ENCODE data around the gene HPCAL4.

Gene HPCAL4

DNA sequence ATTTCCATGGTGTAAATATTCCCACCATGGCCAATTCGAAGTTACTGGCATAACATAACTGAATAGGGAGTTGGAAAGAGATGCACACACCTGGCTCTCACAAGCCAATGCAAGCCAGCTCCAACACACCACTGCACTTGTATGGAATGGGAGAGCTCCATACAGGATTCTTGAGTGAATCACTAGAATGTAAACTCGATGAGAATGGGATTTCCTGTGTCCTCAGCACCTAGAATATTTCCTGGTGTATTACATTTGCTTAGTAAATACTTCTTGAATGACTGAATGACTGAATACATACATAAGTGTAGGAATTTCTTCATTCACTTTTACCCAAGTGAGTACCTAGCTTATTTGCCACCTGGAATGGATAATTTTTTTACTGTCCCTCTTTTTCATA is 31.3 kb upstream of the HPCAL4 start:
- TF ChIP-seq, protein P1, sequence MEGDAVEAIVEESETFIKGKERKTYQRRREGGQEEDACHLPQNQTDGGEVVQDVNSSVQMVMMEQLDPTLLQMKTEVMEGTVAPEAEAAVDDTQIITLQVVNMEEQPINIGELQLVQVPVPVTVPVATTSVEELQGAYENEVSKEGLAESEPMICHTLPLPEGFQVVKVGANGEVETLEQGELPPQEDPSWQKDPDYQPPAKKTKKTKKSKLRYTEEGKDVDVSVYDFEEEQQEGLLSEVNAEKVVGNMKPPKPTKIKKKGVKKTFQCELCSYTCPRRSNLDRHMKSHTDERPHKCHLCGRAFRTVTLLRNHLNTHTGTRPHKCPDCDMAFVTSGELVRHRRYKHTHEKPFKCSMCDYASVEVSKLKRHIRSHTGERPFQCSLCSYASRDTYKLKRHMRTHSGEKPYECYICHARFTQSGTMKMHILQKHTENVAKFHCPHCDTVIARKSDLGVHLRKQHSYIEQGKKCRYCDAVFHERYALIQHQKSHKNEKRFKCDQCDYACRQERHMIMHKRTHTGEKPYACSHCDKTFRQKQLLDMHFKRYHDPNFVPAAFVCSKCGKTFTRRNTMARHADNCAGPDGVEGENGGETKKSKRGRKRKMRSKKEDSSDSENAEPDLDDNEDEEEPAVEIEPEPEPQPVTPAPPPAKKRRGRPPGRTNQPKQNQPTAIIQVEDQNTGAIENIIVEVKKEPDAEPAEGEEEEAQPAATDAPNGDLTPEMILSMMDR (IDR thresholded peaks at IDR 0.05; ENCODE audit: insufficient read depth, low read length, missing control alignments) = no peak
- no peak for DNase-seq (ENCODE audit: low read depth, low spot score)
- CTCF ChIA-PET = interaction anchor here (0.8 to 13.5 kb wide), 6 partner anchors 12 to 184 kb away, joined by 3 to 182 read pairs (median 4); no protein-coding TSS in a partner anchor
- POLR2A ChIA-PET = no interaction called here
- H3K4me3 ChIP-seq (ENCODE audit: low read depth, low read length) = no peak overlapping the region

GRCh38 chr1:39721664-39722063 is 30.4 kb upstream of the HPCAL4 start:
- no peak overlapping the region for H3K4me3 ChIP-seq (ENCODE audit: low read depth, low read length)
- ChIA-PET CTCF (interaction anchor here (0.7 to 13.5 kb wide), 3 partner anchors 49 to 114 kb away, joined by 3 to 182 read pairs (median 4); no protein-coding TSS in a partner anchor), POLR2A (no interaction called here)
- no peak for DNase-seq (ENCODE audit: low read depth, low spot score)
- TF ChIP-seq, protein P1 (IDR thresholded peaks at IDR 0.05; ENCODE audit: insufficient read depth, low read length, missing control alignments) = no peak

DNA sequence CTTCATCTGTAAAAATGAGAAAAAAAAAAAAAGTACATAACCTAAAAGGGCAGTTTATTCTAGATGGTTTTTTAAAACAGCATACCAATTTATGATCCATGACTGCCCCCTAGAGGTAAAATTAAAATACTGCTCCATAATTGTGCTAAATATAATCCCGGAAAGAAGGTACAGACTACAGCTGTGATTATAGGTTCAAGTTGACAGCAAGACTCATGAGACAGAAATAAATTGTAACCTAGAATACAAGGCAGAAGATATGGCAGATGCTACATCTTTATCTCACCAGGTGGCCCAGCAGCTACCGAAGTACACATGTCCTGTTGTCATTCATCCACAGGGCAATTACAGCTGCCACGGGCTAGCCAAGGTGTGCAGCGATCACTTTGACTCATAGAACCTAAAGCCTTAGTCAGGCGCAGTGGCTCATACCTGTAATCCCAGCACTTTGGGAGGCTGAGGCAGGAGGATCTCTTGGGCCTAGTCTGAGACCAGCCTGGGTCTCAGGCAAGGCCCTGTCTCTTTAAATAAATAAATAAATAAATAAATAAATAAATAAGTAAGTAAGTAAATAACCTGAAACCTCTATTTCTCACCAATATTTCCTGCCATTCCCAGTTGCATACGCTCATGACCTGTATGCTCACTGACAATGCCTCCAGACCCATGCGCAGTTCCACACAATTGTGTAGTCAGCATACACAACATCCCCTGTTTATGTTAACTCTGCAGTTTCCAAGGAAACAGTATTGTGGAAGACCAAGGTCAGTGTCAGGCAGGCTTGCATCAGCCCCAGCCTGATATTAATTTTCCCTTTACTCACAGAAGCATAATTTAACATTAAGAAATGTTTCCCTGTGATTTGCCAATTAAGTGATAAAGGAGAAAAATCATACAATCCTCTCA is 29.1 kb upstream of the HPCAL4 start:
- POLR2A ChIA-PET = interaction anchor here (0.7 kb wide), 1 partner anchor 144 kb away, joined by 6 read pairs; no protein-coding TSS in a partner anchor
- DNase-seq (ENCODE audit: low read depth, low spot score) = no peak
- CTCF ChIA-PET = interaction anchor here (0.6 to 13.5 kb wide), 23 partner anchors 9 to 618 kb away, joined by 3 to 182 read pairs (median 4); partner anchors contain the start of gene NT5C1A

DNA sequence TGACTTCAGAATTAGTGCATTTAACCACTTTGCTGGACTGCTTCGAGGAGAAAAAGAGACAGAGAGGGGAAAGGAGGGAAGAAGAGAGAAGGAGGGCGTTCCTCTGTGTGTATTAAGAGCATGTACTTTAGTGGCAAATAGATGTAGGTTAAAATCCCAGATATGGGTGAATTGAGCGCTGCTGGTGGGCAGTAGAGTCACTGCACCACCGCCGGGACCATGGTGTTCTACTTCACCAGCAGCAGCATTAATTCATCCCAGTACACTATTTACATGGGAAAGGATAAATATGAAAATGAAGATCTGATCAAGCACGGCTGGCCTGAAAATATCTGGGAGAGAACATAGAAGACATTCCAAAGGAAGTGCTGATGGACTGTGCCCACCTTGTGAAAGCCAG is 26.6 kb upstream of the HPCAL4 start:
- ChIA-PET CTCF (interaction anchor here (1.0 to 13.5 kb wide), 5 partner anchors 44 to 142 kb away, joined by 3 to 182 read pairs (median 4); no protein-coding TSS in a partner anchor), POLR2A (no interaction called here)
- DNase-seq (ENCODE audit: low read depth, low spot score) = no peak
- TF ChIP-seq, protein P1 (IDR thresholded peaks at IDR 0.05; ENCODE audit: insufficient read depth, low read length, missing control alignments) = no peak
- no peak overlapping the region for H3K4me3 ChIP-seq (ENCODE audit: low read depth, low read length)

More for the DNA sequence above, 29.1 kb upstream of the HPCAL4 start:
- TF ChIP-seq, protein P1 (IDR thresholded peaks at IDR 0.05; ENCODE audit: insufficient read depth, low read length, missing control alignments) = peak; percentile 28
- H3K4me3 ChIP-seq (ENCODE audit: low read depth, low read length) = no peak overlapping the region

DNA sequence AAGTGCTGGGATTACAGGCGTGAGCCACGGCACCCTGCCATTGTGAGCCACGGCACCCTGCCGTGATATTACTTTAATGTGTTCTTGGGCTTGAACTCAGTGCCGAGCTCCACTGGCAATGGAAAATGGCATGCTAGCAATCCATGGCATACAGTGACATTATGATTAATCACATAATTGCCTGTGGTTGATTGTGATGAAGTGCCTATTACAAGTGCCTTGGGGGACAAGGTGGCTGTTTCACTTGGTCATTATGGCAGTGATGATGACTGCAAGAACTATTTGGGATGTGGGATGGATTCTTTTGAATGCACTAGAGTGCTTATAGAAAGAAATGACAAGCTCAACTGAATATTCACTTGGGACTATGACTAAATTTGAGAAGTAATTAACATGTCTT is 22.3 kb upstream of the HPCAL4 start:
- no peak overlapping the region for H3K4me3 ChIP-seq (ENCODE audit: low read depth, low read length)
- POLR2A ChIA-PET = no interaction called here
- CTCF ChIA-PET = interaction anchor here (0.6 to 13.5 kb wide), 6 partner anchors 12 to 106 kb away, joined by 3 to 182 read pairs (median 5); no protein-coding TSS in a partner anchor
- TF ChIP-seq, protein P1 (IDR thresholded peaks at IDR 0.05; ENCODE audit: insufficient read depth, low read length, missing control alignments) = no peak
- no peak for DNase-seq (ENCODE audit: low read depth, low spot score)

DNA sequence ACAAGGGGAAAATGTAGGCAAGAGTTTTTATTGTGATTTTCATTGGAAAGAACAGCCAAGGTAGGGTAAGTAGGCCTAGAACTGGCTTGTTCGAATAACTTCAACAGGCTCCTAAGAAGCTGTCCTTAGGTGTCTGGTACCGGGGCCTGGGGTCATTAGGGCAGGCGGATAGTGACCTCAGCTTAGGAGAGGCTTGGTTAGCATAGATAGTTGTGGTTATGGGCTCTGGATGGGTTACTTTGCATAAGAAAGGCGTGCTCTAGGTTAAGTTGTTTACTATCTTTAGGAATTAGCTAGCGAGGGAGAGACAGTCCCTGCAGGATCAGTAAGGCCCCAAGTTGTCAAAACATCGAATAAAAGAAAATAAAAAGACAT is 20.7 kb upstream of the HPCAL4 start:
- CTCF ChIA-PET = interaction anchor here (0.9 to 13.5 kb wide), 5 partner anchors 15 to 104 kb away, joined by 3 to 182 read pairs (median 4); no protein-coding TSS in a partner anchor
- TF ChIP-seq, protein P1 (IDR thresholded peaks at IDR 0.05; ENCODE audit: insufficient read depth, low read length, missing control alignments) = no peak
- DNase-seq (ENCODE audit: low read depth, low spot score) = no peak
- POLR2A ChIA-PET = no interaction called here
- H3K4me3 ChIP-seq (ENCODE audit: low read depth, low read length) = no peak overlapping the region
